T follicular helper cell (primary cell): ENCODE data around the gene C3orf33.

Experiments
- DNase-seq: peaks from one replicate; pipeline ENCODE4 v3.0.0-alpha.2; 2020; ENCODE audit warnings: low read depth

The C3orf33 gene

GRCh38 chr3:155785662-155786295 is 20.3 kb downstream of the C3orf33 start:
- DNase-seq: no peak

DNA sequence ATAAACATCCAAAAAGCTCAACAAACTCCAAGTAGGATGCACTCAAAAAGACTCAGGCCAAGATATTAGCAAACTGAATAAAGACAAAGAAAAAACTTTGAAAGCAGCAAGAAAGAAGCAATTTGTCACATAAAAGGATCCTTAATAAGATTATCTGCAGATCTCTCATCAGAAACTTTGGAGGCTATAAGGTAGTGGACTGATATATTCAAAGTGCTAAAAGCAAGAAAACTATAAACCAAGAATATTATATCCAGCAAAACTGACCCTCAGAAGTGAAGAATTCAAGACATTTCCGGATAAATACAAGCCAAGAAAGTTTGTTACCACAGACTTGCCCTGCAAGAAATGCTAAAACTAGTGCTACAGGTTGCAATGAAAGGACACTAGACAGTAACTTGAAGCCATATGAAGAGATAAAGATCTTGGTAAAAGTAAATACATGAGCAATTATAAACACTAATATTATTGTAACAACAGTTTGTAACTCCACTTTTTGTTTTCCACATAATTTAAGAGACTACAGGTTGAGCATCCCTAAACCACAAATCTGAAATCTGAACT is 23.6 kb downstream of the C3orf33 start:
- no peak for DNase-seq

DNA sequence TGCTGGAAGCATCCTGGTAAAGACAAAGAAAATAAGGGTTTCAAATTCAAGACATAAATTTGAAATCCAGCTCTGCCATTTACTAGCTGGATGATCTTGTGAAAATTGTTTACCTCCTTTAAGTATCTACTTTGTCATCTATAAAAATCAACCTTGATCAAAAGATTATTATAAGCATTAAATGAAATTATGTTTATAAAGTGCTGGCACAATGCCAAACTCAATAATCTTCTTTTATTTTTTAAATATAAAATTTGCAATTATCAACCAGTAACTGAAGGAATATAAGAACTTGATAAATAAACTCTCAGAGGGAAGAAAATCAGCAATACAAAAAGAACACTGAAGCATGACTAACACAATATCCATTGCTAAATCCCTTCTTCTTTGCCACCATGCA is 25.8 kb downstream of the C3orf33 start:
- no peak for DNase-seq

- DNase-seq: no peak
Observed at GRCh38 chr3:155778462-155778861, 27.6 kb downstream of the C3orf33 start.

DNA sequence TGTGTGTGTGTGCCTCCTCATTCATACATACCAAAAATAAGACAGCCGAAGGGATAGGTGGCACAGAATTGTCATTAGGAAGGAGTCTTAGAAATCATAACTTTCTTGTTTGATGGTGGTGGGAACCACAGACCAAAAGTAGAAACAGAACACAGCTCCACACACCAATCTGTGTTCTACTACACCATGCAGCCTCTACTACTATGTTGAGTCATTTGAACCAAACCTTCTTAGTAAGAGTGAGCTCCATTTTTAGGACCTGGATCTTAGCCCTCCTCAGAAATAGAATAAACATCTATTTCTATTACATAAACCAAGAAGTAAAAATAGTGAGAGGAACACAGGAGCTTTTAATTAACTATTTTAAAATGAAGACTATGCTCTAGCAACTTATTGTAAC is 33.3 kb downstream of the C3orf33 start:
- no peak for DNase-seq

GRCh38 chr3:155771126-155771525 is 35.0 kb downstream of the C3orf33 start:
- DNase-seq: no peak

GRCh38 chr3:155766206-155766605 is 39.9 kb downstream of the C3orf33 start:
- DNase-seq: no peak

DNA sequence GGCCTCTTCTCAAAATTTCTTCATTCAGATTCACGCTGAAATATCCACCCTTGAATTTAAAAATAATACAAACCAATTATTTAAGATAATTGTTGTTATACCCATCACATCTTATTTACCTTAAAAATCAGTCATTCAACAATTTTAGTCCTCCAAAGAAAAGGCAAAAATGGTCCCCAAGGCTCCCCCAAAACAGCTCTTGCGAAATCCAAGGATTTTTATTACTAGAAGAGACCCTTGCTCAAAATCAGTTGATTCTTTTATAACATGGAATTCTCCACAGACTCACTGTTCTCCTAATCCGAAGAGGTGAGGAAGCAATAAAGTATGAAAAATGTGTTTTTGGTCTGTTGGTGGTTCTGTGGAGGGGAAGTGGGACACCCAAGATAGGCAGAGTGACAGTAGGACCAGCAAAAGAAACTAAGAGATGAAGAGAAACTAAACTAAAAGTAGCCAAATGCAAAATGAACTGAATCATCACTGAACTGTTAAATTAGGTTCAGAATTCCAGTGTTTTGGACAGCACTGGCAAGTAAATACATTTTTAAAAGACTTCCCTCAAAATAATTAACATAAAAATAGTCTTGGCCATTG is 42.1 kb downstream of the C3orf33 start:
- no peak for DNase-seq

GRCh38 chr3:155760653-155761052 is 45.4 kb downstream of the C3orf33 start:
- DNase-seq: no peak

- no peak for DNase-seq
Observed at GRCh38 chr3:155757577-155757976, 48.5 kb downstream of the C3orf33 start.

- DNase-seq: no peak
Observed at GRCh38 chr3:155753038-155753639, 52.9 kb downstream of the C3orf33 start.

DNA sequence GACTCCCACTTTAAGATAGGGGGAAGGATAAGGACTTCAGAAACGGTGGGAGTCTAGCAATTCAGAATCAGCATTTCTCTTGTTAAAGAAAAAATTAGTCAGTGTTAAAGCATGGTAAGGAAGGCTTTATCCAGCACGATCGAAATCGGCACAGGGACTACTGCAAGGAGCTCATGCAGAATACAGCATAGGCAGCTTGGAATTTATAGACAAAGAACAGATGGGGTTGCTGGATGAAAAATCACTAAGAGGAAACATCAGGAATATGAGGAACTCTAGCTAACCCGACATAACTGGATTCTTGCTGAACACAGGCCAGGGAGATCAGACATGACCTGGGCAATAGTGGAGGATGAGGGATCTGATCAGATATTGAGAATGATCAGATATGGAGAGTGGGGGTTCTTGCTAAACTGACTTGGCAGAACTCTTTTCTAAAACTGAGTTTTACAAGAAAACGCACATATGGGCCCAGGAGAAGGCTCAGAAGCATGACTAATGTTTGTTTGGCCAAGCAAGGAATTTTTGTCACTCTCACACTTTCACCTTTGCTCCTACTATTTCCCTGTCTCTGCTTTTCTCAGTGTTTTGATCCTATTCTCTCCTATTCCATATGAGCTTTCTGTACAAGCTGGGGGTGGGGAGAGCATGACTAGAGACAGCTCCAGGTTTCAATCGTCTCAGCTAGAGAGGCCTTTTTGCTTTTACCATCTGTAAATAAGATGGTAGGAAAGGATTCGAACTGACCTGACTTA is 57.3 kb downstream of the C3orf33 start:
- DNase-seq: no peak

GRCh38 chr3:155747946-155748290 is 58.2 kb downstream of the C3orf33 start:
- DNase-seq: no peak

- no peak for DNase-seq
Observed at GRCh38 chr3:155747286-155747945, 58.7 kb downstream of the C3orf33 start.

- DNase-seq: no peak
Observed at GRCh38 chr3:155746703-155747102, 59.4 kb downstream of the C3orf33 start.

GRCh38 chr3:155745795-155746550 is 60.1 kb downstream of the C3orf33 start:
- DNase-seq: no peak

DNA sequence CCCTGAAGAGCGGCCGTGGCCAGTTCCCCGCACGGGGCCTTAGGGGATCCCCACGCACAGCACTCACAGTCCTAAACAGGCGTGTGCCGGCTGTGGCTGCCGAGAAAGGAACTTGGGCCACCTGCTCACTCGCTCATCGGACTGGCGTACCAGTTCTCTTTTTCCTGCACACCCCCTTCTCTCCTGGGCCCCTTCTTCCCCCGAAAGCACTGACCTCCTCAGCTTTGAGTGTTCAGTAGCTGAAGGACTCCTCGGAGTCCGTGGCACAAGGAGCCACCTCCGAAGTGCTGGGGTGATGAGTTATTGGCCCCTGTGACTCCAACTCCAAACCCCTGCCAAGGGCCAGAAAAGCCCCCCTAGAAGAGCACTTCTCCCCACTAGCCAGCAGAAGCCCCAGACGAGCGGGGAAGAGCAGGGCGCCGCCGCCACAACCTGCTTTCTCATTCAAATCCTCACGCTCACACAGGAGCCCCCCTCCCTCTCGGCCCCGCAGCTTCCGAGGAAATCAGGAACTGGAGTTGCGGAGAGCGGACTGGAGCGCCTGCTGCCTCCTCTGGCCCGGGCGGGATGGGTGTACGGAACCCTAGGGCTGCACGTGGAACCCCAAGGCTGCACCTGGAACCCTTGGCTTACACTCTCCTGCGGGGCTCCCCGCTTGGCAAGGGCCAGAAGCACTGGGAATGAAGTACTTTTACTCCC is 61.3 kb downstream of the C3orf33 start, which contains the start of gene PLCH1:
PLCH1 (minus strand) TSS at position 446 of the 699 bp plus-strand sequence. CDS start 40,847 bp downstream, outside the sequence.
- DNase-seq: peak; percentile 34

GRCh38 chr3:155744010-155744625 is 62.0 kb downstream of the C3orf33 start:
- no peak for DNase-seq

DNA sequence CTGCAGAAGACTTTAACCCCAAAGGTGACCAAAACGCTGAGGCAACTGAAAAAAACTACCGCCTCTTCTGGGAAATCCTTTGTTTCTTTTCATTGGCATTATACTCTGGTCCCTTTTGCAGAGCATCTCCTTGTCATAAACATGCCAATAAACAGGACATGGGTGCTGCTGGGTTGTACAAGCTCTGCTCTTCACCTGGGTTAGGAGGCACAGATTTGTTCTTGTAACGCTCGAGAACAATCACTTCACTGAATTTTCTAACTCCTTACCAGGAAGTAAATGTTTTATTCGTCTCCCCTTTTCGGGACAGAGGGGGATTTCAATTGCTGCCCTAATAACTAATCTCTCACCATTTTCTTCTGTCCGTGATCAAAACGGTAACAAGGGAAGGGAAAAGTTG is 62.5 kb downstream of the C3orf33 start:
- DNase-seq: no peak

DNA sequence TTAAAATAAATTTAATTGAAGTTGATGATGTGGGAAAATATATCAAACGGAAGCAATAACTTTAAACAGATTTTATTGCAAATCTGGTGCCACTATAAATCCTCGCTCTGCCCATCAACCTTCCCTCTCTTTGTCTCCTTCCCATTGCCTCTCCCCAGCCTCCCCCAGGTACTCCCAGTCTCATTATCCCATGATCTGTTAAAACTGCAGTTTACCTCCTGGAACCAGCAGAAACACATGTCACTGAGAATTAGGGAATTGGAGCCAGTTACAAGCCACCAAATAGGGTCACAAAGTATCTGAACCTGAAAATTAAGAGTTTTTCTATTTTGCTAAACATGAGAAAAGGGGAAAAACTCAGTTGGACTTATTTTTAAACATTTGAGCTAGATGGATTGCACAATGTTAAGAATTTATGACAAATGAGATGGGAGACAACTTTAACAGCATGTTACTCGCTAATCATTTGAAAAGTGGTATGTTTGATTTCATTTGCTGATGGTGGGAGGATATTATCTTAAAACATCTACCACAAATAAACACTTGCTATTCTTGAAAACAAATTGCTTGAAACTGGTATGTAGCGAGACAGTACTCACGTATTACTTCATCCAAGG is 63.6 kb downstream of the C3orf33 start:
- DNase-seq: no peak
